Lower leg skin (tissue), 4 donors: Measurements from ENCODE around the gene MBOAT1. TPM values are rescaled to one million over a fixed set of nuclear protein-coding genes. Genes with fewer than 3 reads are reported as not detected.
A peak's percentile ranks its signal among the peaks of the same experiment; 100 is the strongest.

Experiments used
- DNase-seq, 2 donors: peaks; one replicate each; pipeline ENCODE4 v3.0.0-alpha.2; 2019; ENCODE audit warnings: low spot score in 2 of 2
- H3K4me3 ChIP-seq: fragments of 200-600 bp; sonication (generic); 2 replicates; pipeline ENCODE4 v1.5.1; 2017; ENCODE audit warnings: mild to moderate bottlenecking, low read depth; ENCODE audit not compliant: poor library complexity, severe bottlenecking
- POLR2A ChIP-seq, 2 donors: fragments of 450-650 bp; IDR thresholded peaks; one replicate each; pipeline ENCODE4 v1.6.1; 2016 to 2017; ENCODE audit warnings: antibody characterized with exemption in 2 of 2, mild to moderate bottlenecking in 1 of 2, moderate library complexity in 1 of 2
- WGBS, 2 donors: methylation state at CpG; one replicate each; pipeline ENCODE4 v1.1.5; 2018; 5-methylcytosine and 5-hydroxymethylcytosine counted together
- intact Hi-C: fragments of 100-400 bp; cut with DNase I; formaldehyde crosslinking; loops from one replicate; pipeline ENCODE4 v1.15.0; 2023; ENCODE audit warnings: low total_unique reads
- total RNA-seq, 4 donors: library from RNA; depleted of rRNA; stranded (reverse); fragments of >200 nt; gene quantifications; one replicate each; pipeline ENCODE4 v1.1.0, GENCODE V29; 2016
- TF ChIP-seq, protein P1 (sequence below), 3 donors: fragments of 450-650 bp; IDR thresholded peaks; one replicate each; pipeline ENCODE4 v1.5.1; 2016; ENCODE audit warnings: antibody characterized with exemption in 3 of 3, mild to moderate bottlenecking in 3 of 3, moderate library complexity in 2 of 3

Gene MBOAT1
- total RNA-seq, 4 donors from 2014 or later, result 5.8 to 8.2 (median 6.6) TPM

DNA sequence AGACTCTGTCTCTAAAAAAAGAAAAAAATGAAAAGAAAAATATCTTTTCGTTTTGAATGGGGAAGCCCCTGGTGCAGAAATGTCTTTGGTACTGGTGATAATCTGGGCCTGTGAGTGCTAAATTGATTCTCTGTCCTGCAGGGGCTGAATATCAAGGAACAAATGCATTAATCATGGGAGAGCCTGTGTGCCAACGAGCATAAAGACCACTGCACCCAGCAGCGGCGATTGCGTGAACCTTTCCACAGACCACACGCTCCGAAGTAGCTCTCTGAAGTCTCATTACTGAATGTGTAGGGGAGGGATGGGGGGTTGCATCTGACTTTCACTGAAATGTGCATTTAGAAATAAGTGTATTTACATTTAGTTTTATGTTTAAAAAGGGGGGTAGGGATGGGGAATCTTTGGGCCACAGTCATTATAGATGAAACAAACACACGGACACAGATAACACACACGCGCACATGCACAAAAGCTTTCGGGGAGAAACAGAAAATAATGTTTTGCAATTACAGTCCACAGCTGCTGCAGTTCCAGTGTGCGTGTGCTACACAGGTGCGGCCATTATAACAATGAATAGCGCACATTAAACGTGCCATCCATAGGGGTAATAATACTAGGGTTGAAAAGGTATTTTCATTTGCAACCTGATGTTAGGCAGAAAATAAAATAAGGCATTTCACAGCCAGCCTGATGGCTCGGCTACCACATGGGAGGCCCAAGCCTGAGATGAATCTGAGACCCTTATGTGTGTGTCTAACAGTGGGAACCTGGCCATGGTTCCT is 154.0 kb downstream of the MBOAT1 start:
- no peak for TF ChIP-seq POLR2A (IDR thresholded peaks at IDR 0.05)
- TF ChIP-seq, protein P1, sequence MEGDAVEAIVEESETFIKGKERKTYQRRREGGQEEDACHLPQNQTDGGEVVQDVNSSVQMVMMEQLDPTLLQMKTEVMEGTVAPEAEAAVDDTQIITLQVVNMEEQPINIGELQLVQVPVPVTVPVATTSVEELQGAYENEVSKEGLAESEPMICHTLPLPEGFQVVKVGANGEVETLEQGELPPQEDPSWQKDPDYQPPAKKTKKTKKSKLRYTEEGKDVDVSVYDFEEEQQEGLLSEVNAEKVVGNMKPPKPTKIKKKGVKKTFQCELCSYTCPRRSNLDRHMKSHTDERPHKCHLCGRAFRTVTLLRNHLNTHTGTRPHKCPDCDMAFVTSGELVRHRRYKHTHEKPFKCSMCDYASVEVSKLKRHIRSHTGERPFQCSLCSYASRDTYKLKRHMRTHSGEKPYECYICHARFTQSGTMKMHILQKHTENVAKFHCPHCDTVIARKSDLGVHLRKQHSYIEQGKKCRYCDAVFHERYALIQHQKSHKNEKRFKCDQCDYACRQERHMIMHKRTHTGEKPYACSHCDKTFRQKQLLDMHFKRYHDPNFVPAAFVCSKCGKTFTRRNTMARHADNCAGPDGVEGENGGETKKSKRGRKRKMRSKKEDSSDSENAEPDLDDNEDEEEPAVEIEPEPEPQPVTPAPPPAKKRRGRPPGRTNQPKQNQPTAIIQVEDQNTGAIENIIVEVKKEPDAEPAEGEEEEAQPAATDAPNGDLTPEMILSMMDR (IDR thresholded peaks at IDR 0.05), result no peak
- H3K4me3 ChIP-seq, result no peak overlapping the region
- 88 to 91% methylated on average over 16 of the region's 16 CpGs for WGBS, 2 donors
- no peak for DNase-seq
- intact Hi-C loops, result no loop called here

DNA sequence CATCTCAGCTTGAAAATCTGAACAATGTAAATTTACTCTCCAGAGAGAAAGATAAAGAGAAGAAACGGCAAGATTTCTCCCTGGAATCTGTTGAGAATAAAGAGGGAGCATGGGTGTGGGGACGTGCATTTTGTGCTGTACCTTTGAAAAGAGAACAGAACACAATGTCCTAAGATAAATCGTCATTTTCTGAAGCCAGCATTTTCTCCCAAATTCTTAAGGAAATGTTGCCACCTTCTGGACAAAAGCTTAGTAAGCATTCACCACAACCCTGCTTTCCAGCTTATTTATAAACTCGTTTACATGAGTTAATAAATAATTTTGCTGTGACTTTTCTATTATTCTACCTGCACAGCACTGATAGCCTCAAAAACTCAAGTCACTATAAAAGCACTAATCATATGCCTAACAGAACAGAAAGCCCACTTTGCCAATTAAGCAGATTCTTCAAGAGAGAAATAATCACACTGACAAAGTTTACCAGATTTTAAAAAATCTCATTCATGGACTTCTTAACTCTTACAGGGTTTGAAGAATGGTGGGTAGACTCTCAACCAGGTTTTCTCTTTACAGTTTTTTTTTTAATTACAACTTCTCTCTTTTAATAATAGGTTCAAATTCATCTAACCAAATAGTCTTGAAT is 155.8 kb downstream of the MBOAT1 start:
- intact Hi-C loops, result no loop called here
- 5 to 7% methylated on average over 4 of the region's 4 CpGs for WGBS, 2 donors
- TF ChIP-seq, protein P1 (IDR thresholded peaks at IDR 0.05), result peak in 1 of 3 donors; percentile 17
- TF ChIP-seq POLR2A (IDR thresholded peaks at IDR 0.05), result no peak
- no peak overlapping the region for H3K4me3 ChIP-seq
- DNase-seq, result no peak

DNA sequence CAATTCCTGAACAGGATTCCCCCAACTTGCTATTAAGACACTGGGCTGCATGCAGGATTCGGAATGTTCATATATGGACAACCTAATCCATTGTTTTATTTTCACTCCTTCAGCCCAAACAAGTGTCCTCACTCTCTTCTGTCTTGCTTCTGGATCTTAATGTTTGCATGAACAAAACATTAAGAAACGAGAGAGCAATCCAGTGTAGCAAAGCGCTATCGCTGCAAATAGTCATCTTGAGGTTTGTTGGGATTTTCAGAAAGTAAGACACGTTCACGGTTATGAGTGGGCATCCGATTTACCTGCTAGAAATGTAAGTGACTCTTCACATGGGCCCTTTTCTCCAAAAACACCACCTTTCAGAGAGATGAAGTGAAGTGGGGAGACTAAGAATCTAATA is 156.4 kb downstream of the MBOAT1 start:
- no peak overlapping the region for H3K4me3 ChIP-seq
- DNase-seq, result no peak
- TF ChIP-seq, protein P1 (IDR thresholded peaks at IDR 0.05), result no peak
- TF ChIP-seq POLR2A (IDR thresholded peaks at IDR 0.05), result no peak
- intact Hi-C loops, result no loop called here
- 86 to 91% methylated on average over 7 of the region's 7 CpGs for WGBS, 2 donors

Other genes with a start within 250 kb of the MBOAT1 start
- gene E2F3, start 189.4 kb upstream of the MBOAT1 start, total RNA-seq, result 1 to 10 TPM; 1.4 to 3.5 (median 2.0) TPM